Measurements from ENCODE around the gene TTLL6. TPM values are rescaled to one million over a fixed set of nuclear protein-coding genes. Genes with fewer than 3 reads are reported as not detected.

Gene TTLL6
- total RNA-seq, 2 donors from 2014 or later, result not detected

- Mint-ChIP-seq H3K9me3 (no peaks in the 10 kb centered on the region), H3K4me3 (no peak overlapping the region)
Measured at GRCh38 chr17:48715496-48716399, 101.3 kb downstream of the TTLL6 start.

More at GRCh38 chr17:48715496-48716399, 101.3 kb downstream of the TTLL6 start:
- peaks cover 5 to 16% of the 10 kb centered on the region in 2 donors for H3K4me1 Mint-ChIP-seq (ENCODE audit: low read depth in 2 of 2)
- peaks cover 31 to 50% of the 10 kb centered on the region in 2 donors for H3K27me3 Mint-ChIP-seq
- no peaks in the 10 kb centered on the region for H3K36me3 Mint-ChIP-seq
- H3K27ac Mint-ChIP-seq, result no peak overlapping the region
- no peak for ATAC-seq
- DNase-seq (ENCODE audit: low spot score), result no peak

Other genes with a start within 250 kb of the TTLL6 start
- 1 to 10 TPM; 6.9 to 8.2 TPM for gene HOXB4, start 238.9 kb downstream of the TTLL6 start, total RNA-seq
- 10 to 100 TPM in 1 of 2 donors, 1 to 10 TPM in 1; 9.0 to 15.4 TPM for gene HOXB3, start 227.0 kb downstream of the TTLL6 start, total RNA-seq
- under 1 TPM in 1 of 2 donors, not detected in 1; 0.70 TPM for gene HOXB5, start 223.4 kb downstream of the TTLL6 start, total RNA-seq
- 1 to 10 TPM; 1.9 to 2.2 TPM for gene HOXB6, start 212.2 kb downstream of the TTLL6 start, total RNA-seq
- gene HOXB7, start 206.2 kb downstream of the TTLL6 start, total RNA-seq, result 1 to 10 TPM; 1.1 to 2.7 TPM
- not detected for gene HOXB8, start 201.9 kb downstream of the TTLL6 start, total RNA-seq
- gene HOXB9, start 190.9 kb downstream of the TTLL6 start, total RNA-seq, result 1 to 10 TPM in 1 of 2 donors, under 1 TPM in 1; 0.78 to 2.7 TPM
- not detected for gene PRAC1, start 94.7 kb downstream of the TTLL6 start, total RNA-seq
- gene PRAC2, start 94.0 kb downstream of the TTLL6 start, total RNA-seq, result not detected
- not detected for gene HOXB13, start 88.5 kb downstream of the TTLL6 start, total RNA-seq
- 100 to 1,000 TPM; 118 to 166 TPM for gene CALCOCO2, start 13.8 kb upstream of the TTLL6 start, total RNA-seq
- 100 to 1,000 TPM in 1 of 2 donors, 10 to 100 TPM in 1; 66.5 to 102 TPM for gene ATP5MC1, start 75.6 kb upstream of the TTLL6 start, total RNA-seq
- 100 to 1,000 TPM; 109 to 130 TPM for gene UBE2Z, start 91.2 kb upstream of the TTLL6 start, total RNA-seq
- 100 to 1,000 TPM; 116 to 148 TPM for gene SNF8, start 127.6 kb upstream of the TTLL6 start, total RNA-seq
- gene GIP, start 151.4 kb upstream of the TTLL6 start, total RNA-seq, result not detected
- under 1 TPM in 1 of 2 donors, not detected in 1; 0.55 TPM for gene IGF2BP1, start 180.2 kb upstream of the TTLL6 start, total RNA-seq